ENCODE results near the gene SH2D1A. TPM values are rescaled to one million over a fixed set of nuclear protein-coding genes. Genes with fewer than 3 reads are reported as not detected.

Gene SH2D1A
- total and polyA plus RNA-seq, 2 of the 4 experiments (the other 2 are of a cell fraction) = not detected

DNA sequence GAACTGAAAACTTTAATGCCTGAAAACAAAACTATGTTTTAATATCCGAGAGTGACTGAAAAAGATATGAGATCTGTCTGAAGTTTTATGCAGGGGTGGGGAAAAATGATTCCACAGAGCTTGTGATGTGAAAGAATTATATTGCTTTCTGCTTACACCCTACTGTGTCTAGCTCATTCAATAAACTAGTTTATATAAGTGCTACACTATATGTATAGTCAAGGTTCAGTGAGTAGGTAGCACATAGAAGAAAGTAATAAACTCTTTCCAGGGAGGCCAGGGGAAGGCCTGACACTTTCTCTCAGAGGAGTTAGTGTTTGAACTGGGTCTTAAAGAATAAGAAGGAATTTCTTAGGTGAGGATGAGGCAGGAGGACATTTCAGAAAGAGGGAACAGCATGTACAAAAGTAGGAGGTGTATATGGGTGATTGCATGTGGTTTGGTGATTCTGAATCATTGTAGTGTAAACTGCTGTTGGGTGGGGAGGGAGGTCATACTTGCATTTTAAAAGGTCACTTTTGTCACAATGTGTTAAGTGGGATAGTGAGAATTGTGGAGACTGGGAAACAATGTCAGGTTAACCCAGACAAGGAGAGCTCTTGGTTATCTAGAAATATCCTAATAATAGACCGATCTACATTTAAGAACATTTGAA lies 39.0 kb upstream of the SH2D1A start:
- Histone ChIP-seq H3K4me1 (ENCODE audit: control insufficient read depth, insufficient read depth, low read length) (no peaks in the 10 kb centered on the region), H4K5ac (ENCODE audit: low read depth, low read length) (no peak overlapping the region), H2BK15ac (ENCODE audit: low read depth, low read length) (no peak overlapping the region), H3K27ac (ENCODE audit: insufficient read depth, low read length) (no peak overlapping the region), H4K91ac (ENCODE audit: insufficient read depth, low read depth, low read length) (no peak overlapping the region), H2BK5ac (ENCODE audit: low read depth, low read length, poor library complexity, severe bottlenecking) (no peak overlapping the region), H2AFZ (replicated peaks; ENCODE audit: low read length, poor library complexity) (no peak overlapping the region), H3K18ac (ENCODE audit: low read depth, low read length) (no peak overlapping the region), H4K20me1 (ENCODE audit: insufficient read depth, low read length) (no peaks in the 10 kb centered on the region), H3K14ac (replicated peaks; ENCODE audit: low read depth, low read length) (no peak overlapping the region), H4K8ac (ENCODE audit: low read depth in 2 of 2, low read length in 2 of 2) (no peak overlapping the region), H3K27me3 (ENCODE audit: control insufficient read depth, insufficient read depth, low read length) (no peaks in the 10 kb centered on the region), H3K36me3 (ENCODE audit: control insufficient read depth, insufficient read depth, low read length) (no peaks in the 10 kb centered on the region), H3K79me1 (ENCODE audit: low read depth in 1 of 2, low read length in 2 of 2) (no peaks in the 10 kb centered on the region), H3K4me3 (ENCODE audit: insufficient read depth, low read depth, low read length) (no peak overlapping the region), H3K4me2 (ENCODE audit: low read depth, low read length) (no peak overlapping the region), H3K4ac (ENCODE audit: low read depth, low read length) (no peak overlapping the region), H2BK20ac (ENCODE audit: low read depth, low read length) (no peak overlapping the region), H2AK9ac (replicated peaks; ENCODE audit: low read depth, low read length, poor library complexity) (no peak overlapping the region), H2AK5ac (ENCODE audit: low read depth, low read length) (no peak overlapping the region), H2BK120ac (ENCODE audit: low read depth, low read length) (no peak overlapping the region), H3K9me1 (ENCODE audit: insufficient read depth, low read length) (no peaks in the 10 kb centered on the region), H3K9me3 (ENCODE audit: control insufficient read depth, insufficient read depth, low read length) (no peaks in the 10 kb centered on the region), H3K23ac (ENCODE audit: low read depth, low read length) (no peak overlapping the region), H3K9ac (ENCODE audit: low read depth, low read length) (no peak overlapping the region), H3K56ac (ENCODE audit: extremely low read depth, insufficient read depth, low read length) (no peak overlapping the region)
- intact Hi-C loops (cut with micrococcal nuclease) = no loop called here
- in situ Hi-C loops (cut with MboI; ENCODE audit: low sequenced_read_pairs) = no loop called here
- no CpG with 5 or more reads among the region's 2 CpGs for WGBS, 2 experiments (ENCODE audit: extremely low coverage in 2 of 2, insufficient read length in 1 of 2)
- ATAC-seq (ENCODE audit: low read depth) (no peak), DNase-seq (no peak)
- no TSS peak for BruUV-seq (replicated peaks)
- CTCF ChIA-PET = interaction anchor here (0.7 kb wide), 1 partner anchor 647 kb away, joined by 3 read pairs; no protein-coding TSS in a partner anchor
- dilution Hi-C loops (cut with HindIII; ENCODE audit: low sequenced_read_pairs, unreplicated experiment) = no loop called here
- POLR2A ChIA-PET (ENCODE audit: unreplicated experiment) = no interaction called here
- no peak for TF ChIP-seq SMC3 (IDR thresholded peaks at IDR 0.05; ENCODE audit: low read depth, low read length)
- no peak for TF ChIP-seq CHD1 (IDR thresholded peaks at IDR 0.05; ENCODE audit: low read depth, low read length)
- no peak for TF ChIP-seq BHLHE40 (IDR thresholded peaks at IDR 0.05; ENCODE audit: low read depth, low read length)
- TF ChIP-seq CEBPB (IDR thresholded peaks at IDR 0.05; ENCODE audit: low read depth, low read length) = no peak
- TF ChIP-seq MXI1 (IDR thresholded peaks at IDR 0.05; ENCODE audit: borderline replicate concordance, low read depth, low read length) = no peak
- no peak for TF ChIP-seq MAZ (IDR thresholded peaks at IDR 0.05; ENCODE audit: borderline replicate concordance, low read depth, low read length)
- TF ChIP-seq RCOR1 (IDR thresholded peaks at IDR 0.05; ENCODE audit: insufficient replicate concordance, low read length) = no peak
- no peak for TF ChIP-seq RFX5 (IDR thresholded peaks at IDR 0.05; ENCODE audit: low read depth, low read length)
- TF ChIP-seq FOS (IDR thresholded peaks at IDR 0.05; ENCODE audit: low read depth, low read length) = no peak
- TF ChIP-seq POLR2A (IDR thresholded peaks at IDR 0.05; ENCODE audit: low read depth, low read length) = no peak
- no peak for TF ChIP-seq RAD21 (IDR thresholded peaks at IDR 0.05; ENCODE audit: low read length)
- TF ChIP-seq, protein P1, sequence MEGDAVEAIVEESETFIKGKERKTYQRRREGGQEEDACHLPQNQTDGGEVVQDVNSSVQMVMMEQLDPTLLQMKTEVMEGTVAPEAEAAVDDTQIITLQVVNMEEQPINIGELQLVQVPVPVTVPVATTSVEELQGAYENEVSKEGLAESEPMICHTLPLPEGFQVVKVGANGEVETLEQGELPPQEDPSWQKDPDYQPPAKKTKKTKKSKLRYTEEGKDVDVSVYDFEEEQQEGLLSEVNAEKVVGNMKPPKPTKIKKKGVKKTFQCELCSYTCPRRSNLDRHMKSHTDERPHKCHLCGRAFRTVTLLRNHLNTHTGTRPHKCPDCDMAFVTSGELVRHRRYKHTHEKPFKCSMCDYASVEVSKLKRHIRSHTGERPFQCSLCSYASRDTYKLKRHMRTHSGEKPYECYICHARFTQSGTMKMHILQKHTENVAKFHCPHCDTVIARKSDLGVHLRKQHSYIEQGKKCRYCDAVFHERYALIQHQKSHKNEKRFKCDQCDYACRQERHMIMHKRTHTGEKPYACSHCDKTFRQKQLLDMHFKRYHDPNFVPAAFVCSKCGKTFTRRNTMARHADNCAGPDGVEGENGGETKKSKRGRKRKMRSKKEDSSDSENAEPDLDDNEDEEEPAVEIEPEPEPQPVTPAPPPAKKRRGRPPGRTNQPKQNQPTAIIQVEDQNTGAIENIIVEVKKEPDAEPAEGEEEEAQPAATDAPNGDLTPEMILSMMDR (conservative IDR thresholded peaks at IDR 0.05; ENCODE audit: low read depth, low read length) = no peak
- TF ChIP-seq, protein P2, sequence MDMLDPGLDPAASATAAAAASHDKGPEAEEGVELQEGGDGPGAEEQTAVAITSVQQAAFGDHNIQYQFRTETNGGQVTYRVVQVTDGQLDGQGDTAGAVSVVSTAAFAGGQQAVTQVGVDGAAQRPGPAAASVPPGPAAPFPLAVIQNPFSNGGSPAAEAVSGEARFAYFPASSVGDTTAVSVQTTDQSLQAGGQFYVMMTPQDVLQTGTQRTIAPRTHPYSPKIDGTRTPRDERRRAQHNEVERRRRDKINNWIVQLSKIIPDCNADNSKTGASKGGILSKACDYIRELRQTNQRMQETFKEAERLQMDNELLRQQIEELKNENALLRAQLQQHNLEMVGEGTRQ (IDR thresholded peaks at IDR 0.05; ENCODE audit: low read depth, low read length) = no peak
- no peak for TF ChIP-seq NFE2L2 (IDR thresholded peaks at IDR 0.05; ENCODE audit: low read depth, low read length)
